Measurements from ENCODE around the gene GPC3.
"Not testable (repeated sequence)": the region's sequence is repeated elsewhere in the genome, so short reads cannot be mapped to it uniquely, and the experiment has no call there.

GPC3 gene

GRCh38 chrX:133747196-133747595, 238.2 kb downstream of the GPC3 start:
- DNase-seq = no peak

DNA sequence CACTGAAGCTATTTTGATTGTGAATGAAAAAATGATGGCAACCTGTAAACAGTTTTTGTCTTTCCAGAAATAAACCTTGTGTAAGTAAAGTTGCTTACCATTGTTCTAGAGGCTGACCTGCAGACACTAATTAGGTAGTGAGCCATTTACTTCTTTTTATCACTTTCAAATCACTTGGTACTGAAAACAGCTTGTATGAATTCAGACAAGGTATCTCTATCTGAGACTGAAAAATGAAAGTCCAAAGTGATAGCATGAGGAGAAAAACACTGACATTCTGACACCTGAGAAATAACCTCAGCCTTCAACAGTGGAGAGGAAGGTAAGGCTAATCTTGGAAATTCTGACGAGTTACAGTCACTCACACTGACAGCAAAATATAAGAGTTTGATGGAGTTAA, 238.8 kb downstream of the GPC3 start:
- no peak for DNase-seq

- no peak for DNase-seq
Measured at GRCh38 chrX:133745349-133745748, 240.0 kb downstream of the GPC3 start.

GRCh38 chrX:133742602-133743305, 242.6 kb downstream of the GPC3 start:
- DNase-seq = no peak

DNA sequence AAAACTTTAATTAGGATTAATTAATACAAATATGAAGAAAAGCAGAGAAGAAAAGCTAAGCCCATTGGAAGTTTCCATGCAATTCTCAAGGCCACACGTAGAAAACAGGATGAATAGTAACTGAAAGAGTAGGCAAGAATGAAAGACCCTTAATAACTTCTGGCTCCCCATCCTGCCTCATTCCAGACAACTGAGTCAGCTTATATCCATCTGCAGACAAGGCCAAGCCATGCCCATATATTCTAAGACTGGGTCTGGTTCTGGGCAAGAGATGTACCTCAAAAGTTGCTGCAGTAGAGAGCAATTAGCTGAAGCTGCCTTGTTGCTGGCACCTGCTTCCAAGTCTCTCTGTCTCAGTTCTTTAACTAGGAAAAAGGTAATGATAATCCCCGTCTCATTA, 244.1 kb downstream of the GPC3 start:
- no peak for DNase-seq

DNA sequence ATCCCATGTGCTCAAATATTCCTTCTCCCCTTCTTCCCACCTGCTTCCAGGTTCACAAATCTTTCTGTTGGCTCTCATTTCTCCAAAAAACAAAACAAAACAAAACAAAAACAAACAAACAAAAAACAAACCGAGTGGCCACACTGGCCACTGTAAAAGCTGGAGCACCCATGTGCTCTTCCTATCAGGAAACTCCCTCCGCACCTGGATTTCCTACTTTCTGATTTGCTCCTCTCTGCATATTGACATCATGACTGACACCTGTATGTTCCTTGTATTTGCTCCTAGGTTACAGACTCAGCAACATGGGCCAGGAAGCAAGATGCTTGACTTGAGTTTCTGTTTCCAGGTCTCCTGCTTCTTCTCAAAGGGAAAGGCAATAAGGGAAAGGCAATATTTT, 258.8 kb downstream of the GPC3 start:
- no peak for DNase-seq

GRCh38 chrX:133726211-133726630, 259.2 kb downstream of the GPC3 start:
- DNase-seq = no peak

DNA sequence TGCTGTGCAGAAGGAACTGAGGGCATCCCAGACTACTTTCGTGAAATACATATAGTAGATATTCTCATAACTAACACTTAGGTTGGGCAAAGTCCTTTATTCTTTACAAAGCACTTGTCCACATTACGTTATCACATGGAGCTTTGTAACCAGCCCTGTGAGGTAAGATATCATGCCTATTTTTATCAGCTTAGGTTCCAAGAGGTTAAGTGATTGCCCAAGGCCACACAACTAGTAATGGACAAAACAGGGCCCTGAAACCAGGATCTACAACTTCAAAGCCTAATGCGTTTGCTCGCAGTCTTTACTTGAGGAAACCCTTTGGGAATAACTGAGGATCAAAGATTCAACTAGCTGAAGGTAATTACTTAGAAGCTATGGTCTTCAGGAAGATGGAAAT, 261.5 kb downstream of the GPC3 start:
- DNase-seq = no peak

GRCh38 chrX:133722756-133723155, 262.6 kb downstream of the GPC3 start:
- no peak for DNase-seq

DNA sequence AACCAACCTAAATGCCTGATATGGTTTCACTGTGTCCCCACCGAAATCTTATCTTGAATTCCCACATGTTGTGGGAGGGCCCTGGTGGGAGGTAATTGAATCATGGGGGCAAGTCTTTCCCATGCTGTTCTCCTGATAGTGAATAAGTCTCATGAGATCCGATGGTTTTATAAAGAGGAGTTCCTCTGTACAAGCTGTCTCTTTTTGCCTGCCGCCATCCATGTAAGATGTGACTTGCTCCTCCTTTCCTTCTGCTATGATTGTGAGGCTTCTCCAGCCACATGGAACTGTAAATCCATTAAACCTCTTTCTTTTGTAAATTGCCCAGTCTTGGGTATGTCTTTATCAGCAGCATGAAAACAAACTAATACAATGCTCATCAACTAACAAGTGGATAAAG, 265.1 kb downstream of the GPC3 start:
- not testable (repeated sequence) for DNase-seq

- DNase-seq = no peak
Measured at GRCh38 chrX:133715715-133716114, 269.7 kb downstream of the GPC3 start.

GRCh38 chrX:133709501-133709900, 275.9 kb downstream of the GPC3 start:
- DNase-seq = no peak

DNA sequence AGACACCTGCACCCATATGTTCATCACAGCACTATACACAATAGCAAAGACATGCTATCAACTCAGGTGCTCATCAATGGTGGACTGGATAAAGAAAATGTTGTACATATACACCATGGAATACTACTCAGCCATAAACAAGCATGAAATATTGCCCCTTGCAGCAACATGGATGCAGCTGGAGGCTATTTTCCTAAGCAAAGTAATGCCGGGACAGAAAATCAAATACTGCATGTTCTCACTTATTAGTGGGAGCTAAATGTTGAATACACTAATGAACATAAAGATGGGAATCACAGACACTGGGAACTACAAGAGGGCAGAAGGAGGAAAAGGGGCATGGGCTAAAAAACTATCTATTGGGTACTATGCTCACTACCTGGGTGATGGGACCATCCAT, 278.5 kb downstream of the GPC3 start:
- DNase-seq = no peak

DNA sequence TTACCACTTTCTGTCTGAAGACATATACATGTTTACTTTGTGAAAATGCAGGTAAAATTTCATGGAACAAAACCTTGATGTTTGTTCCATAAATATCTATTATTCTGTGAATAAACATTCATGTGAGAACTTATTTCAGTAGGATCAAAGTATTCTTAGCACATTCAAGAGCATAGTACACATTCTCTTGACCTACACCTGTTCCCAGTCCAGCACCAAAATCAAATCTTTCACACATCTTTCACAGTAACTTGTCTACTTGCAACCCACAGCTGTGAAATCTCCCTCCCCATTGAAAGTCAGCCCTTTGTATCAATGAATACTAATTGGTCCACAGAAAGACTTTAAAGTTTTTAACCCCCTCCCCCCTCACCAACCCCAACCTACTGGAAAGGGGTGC, 283.2 kb downstream of the GPC3 start:
- DNase-seq = no peak

DNA sequence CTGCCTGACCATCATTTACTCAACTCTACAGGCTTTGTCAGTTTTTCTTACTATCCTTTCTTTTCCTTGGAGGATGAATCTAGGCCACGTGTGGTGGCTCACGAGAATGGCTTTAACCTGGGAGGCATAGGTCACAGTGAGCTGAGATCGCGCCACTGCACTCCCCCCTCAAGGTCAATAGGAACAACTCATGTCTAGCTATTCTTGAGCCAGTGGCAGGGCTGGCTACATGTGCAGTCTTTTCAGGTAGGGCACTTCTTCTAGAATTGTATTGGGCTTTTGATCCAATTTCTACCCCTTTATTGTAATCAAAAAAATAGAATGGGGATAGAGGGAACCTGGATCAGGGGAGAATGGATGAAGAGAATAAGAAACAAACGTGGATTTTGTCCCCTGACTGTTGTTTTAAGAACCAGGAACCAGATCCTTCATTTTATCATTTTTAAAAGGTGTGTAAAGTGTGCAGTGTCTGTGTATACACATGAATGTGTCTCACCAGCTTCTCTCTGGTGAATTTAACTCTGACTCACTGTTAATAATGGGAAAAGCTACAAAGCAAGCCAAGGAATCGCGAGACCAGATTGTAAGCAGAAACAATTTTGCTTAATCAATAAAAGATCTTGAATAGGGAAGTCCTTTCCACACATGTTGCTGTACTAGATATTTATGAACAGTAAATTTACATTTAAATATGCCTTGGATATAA, 286.2 kb downstream of the GPC3 start:
- no peak for DNase-seq

DNA sequence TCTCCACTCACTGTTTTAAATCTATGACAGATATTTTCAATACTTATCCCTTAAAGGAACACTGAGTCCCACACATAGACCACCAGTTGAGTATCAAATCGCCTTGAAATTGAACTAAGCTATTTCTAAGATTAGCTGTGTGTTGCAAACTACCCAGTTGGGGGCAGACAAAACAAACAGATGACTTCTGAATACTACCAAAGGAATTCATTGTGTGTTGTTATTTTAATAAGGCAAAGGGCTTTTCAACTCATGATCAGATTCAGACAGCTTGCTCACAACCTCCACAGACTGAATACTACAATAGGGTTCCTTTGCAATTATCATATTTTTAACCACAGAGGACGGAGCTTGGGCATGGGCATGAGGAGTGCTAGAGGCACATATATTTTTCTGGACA, 287.1 kb downstream of the GPC3 start:
- DNase-seq = no peak

- DNase-seq = no peak
Measured at GRCh38 chrX:133697656-133698055, 287.7 kb downstream of the GPC3 start.

DNA sequence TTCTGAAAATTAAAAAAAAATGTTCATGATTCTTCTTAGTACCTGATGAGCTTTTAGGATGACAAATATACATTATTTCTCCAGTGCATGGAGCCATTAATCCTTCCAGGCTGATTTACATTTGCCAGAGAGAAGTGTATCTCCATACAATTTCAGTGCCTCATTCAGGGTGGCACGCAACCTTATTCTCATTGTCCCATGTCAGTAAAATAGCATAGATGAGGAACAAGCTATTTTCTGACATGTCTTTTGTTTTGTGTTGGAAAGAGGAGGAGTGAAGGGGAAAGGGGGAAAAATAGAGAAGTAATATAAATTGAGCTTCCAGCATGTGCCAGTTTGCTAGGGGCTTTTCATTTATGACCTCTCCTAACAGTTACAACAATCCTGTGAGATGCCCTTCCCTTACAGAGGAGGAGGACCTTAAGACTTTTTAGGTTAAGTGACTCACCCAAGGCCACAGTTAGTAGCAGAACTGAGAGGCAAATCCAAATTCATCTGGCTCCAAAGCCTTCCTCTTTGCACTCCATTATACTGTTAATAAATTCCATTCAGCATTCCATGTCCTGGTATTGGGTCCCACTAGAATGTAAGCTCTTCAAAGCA, 295.3 kb downstream of the GPC3 start:
- DNase-seq = no peak

GRCh38 chrX:133685822-133686221, 299.6 kb downstream of the GPC3 start:
- no peak for DNase-seq

DNA sequence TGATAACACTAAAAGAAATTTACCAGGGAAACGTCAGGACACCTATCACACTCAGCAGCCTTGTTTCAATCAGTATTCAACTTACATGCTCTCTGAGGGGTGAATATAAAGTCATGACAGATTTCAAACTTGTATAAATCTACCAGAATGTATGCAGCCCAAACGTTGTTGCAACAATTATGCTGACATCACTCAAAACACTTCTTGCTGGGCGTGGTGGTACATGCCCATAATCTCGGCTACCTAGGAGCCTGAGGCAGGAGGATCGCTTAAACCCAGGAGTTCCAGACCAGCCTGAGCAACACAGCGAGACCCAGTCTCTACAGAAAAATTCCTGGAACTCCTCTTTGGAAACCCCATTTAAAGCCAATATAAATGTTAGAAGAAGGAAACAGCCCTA, 303.5 kb downstream of the GPC3 start:
- no peak for DNase-seq

DNA sequence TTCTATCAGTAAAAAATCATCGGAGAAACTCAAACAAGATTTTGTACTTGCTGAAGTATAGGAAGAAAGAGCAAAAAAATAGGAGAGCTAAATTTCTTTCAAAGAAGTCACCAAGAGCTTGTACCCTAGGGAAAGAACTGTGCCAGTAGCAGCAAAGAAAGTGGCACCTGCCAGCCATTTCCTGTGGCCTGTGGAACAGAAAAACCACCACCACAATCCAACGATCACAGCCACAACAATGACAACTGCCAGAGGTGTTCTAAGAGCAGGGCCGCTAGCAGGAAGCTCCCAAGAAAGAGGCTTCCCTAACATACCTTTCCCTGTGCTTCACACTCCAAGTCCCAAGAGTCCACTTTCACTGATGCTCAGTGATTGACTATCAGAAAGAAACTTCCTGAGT, 304.0 kb downstream of the GPC3 start:
- DNase-seq = no peak

DNA sequence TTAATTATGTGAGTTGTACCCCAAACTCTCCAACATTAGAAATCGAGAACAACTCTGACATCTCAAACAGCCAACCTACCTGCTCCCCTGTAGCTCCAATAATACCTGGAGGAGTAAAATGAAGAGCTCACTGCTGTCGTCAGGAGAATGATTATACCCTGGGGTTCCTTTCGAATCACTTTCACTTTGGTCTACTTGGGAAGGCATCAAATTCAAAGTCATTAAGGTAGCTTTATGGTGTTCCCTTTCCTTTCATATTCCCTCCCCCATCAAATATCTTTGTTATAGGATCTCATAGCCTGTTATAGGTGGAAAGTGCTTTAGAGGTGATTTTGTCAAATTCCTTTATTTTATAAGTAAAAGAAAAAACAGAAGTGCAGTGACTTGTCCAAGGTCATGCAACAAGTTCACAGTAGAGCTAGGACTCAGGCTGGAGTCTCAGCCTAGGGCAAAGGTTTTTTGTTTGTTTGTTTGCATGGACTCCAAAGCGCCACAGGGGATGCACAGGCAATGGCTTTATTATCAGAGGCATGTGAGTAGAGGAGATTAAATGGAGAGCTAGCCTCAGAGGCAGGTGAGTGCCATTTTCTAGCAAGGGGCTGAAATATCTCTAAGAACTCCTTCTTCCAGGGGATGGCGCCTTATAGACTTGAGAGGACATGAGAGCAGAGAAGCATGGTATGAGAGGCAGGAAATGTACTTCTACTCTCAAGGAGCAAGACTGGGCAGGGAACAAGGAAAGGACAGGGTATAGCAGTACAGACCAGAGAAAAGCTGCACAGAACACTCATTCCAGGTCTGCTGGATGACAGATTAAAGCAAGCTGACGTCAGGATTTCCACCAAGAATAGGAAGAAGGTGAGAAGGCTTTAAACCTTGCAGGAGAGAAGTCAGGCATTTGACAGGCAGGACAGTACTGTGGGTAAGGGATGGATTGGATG, 308.0 kb downstream of the GPC3 start:
- DNase-seq = no peak

All from CD4-positive, alpha-beta T cell treated with Interleukin-15 for 1 hour (primary cell).